ENCODE data around the gene TMEM150C. TPM values are rescaled to one million over a fixed set of nuclear protein-coding genes. Genes with fewer than 3 reads are reported as not detected.

The TMEM150C gene
- polyA plus RNA-seq, 1 donor from 2014 or later = 4.9 TPM

DNA sequence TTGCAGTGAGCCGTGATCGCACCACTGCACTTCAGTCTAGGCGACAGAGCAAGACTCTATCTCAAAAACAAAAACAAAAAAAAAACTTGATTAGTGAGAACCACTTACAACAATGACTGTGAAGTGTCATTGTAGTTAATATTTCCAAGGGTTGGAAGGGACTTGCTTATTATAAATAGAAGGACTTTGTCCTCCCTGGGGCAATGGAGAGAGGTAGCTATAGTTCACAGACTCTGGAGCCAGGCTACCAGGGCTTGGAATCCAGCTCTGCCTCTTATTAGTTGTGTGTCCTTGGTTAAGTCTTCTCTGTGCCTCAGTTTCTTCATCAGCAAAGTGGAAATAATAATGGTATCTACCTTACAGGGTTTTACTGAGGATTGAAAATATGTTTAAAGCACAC is 51.6 kb downstream of the TMEM150C start:
- Histone ChIP-seq H2AFZ (ENCODE audit: low read depth, low read length) (no peak overlapping the region), H3K9me3 (ENCODE audit: low read length) (no peaks in the 10 kb centered on the region)

DNA sequence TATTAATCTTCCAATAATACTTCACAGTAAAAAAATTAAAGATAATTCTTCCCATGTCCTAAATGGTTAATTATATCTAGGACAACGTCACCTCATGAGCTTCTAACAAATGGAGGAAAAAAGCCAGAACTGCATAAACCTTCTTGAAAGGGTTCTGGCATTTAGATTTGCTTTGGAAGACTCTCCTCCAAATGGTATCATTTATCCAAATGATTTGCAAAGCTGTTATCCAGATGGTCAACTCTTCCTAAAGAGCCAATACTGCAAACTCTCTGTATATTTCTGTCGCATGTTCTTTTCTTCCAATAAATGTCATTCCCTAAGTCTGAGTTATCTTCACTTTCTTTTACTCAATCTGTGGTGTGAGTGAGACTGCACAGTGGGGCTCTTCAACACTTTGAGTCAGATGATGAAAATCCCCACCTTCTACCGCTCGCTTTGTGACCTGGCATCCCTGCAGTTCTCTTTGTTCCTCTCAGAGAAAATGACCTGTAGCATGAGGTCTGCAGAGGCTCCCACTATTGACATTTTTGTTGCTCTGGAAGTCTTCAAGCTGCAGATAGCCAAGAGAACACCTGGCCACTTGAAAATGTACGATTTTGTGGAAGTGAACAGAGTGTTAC is 52.9 kb downstream of the TMEM150C start:
- no peaks in the 10 kb centered on the region for H3K27me3 ChIP-seq (ENCODE audit: insufficient read depth, low read depth, low read length)
- H3K36me3 ChIP-seq (ENCODE audit: insufficient read depth, low read length) = no peaks in the 10 kb centered on the region
- H3K9me2 ChIP-seq (ENCODE audit: insufficient read depth, low read length) = no peaks in the 10 kb centered on the region
- H3K4me2 ChIP-seq (ENCODE audit: low read length) = no peak overlapping the region
- TF ChIP-seq MXI1 (conservative IDR thresholded peaks at IDR 0.05; ENCODE audit: poor library complexity, severe bottlenecking) (no peak), EP300 (conservative IDR thresholded peaks at IDR 0.05; ENCODE audit: poor library complexity, severe bottlenecking) (no peak), TAF1 (IDR thresholded peaks at IDR 0.05; ENCODE audit: low read depth) (no peak), CTCF (IDR thresholded peaks at IDR 0.05; ENCODE audit: poor library complexity, severe bottlenecking) (no peak), REST (IDR thresholded peaks at IDR 0.05; ENCODE audit: borderline replicate concordance) (no peak), RAD21 (conservative IDR thresholded peaks at IDR 0.05) (no peak), EZH2 (IDR thresholded peaks at IDR 0.05; ENCODE audit: borderline replicate concordance, insufficient read depth, low read length, poor library complexity, severe bottlenecking) (no peak), SMC3 (conservative IDR thresholded peaks at IDR 0.05; ENCODE audit: poor library complexity) (no peak), POLR2AphosphoS5 (IDR thresholded peaks at IDR 0.05) (no peak)
- no peaks in the 10 kb centered on the region for H4K20me1 ChIP-seq (ENCODE audit: insufficient read depth)
- no peak overlapping the region for H3K27ac ChIP-seq (ENCODE audit: low read length)
- H3K4me3 ChIP-seq (ENCODE audit: low read length) = no peak overlapping the region
- no peaks in the 10 kb centered on the region for H3K9me3 ChIP-seq (ENCODE audit: low read length)
- H3K9ac ChIP-seq (ENCODE audit: low read length) = no peak overlapping the region
- no peaks in the 10 kb centered on the region for H3K79me2 ChIP-seq (replicated peaks; ENCODE audit: insufficient read depth, low read length)
- H2AFZ ChIP-seq (ENCODE audit: low read depth, low read length) = no peak overlapping the region
- H3F3A ChIP-seq (ENCODE audit: insufficient read depth, low read length, poor library complexity, severe bottlenecking) = no peaks in the 10 kb centered on the region

More for the DNA sequence above, 51.6 kb downstream of the TMEM150C start:
- Histone ChIP-seq H3K27ac (ENCODE audit: low read length) (no peak overlapping the region), H4K20me1 (ENCODE audit: insufficient read depth) (no peaks in the 10 kb centered on the region), H3K4me3 (ENCODE audit: low read length) (no peak overlapping the region), H3K79me2 (replicated peaks; ENCODE audit: insufficient read depth, low read length) (no peaks in the 10 kb centered on the region), H3F3A (ENCODE audit: insufficient read depth, low read length, poor library complexity, severe bottlenecking) (no peaks in the 10 kb centered on the region), H3K36me3 (ENCODE audit: insufficient read depth, low read length) (no peaks in the 10 kb centered on the region), H3K27me3 (ENCODE audit: insufficient read depth, low read depth, low read length) (no peaks in the 10 kb centered on the region), H3K9me2 (ENCODE audit: insufficient read depth, low read length) (no peaks in the 10 kb centered on the region), H3K4me2 (ENCODE audit: low read length) (no peak overlapping the region), H3K9ac (ENCODE audit: low read length) (no peak overlapping the region)
- TF ChIP-seq REST (IDR thresholded peaks at IDR 0.05; ENCODE audit: borderline replicate concordance) = no peak
- TF ChIP-seq EZH2 (IDR thresholded peaks at IDR 0.05; ENCODE audit: borderline replicate concordance, insufficient read depth, low read length, poor library complexity, severe bottlenecking) = no peak
- no peak for TF ChIP-seq EP300 (conservative IDR thresholded peaks at IDR 0.05; ENCODE audit: poor library complexity, severe bottlenecking)
- no peak for TF ChIP-seq MXI1 (conservative IDR thresholded peaks at IDR 0.05; ENCODE audit: poor library complexity, severe bottlenecking)
- TF ChIP-seq RAD21 (conservative IDR thresholded peaks at IDR 0.05) = no peak

Data from neural cell (in vitro differentiated cells).